ENCODE results near the gene PTPN12.

DNA sequence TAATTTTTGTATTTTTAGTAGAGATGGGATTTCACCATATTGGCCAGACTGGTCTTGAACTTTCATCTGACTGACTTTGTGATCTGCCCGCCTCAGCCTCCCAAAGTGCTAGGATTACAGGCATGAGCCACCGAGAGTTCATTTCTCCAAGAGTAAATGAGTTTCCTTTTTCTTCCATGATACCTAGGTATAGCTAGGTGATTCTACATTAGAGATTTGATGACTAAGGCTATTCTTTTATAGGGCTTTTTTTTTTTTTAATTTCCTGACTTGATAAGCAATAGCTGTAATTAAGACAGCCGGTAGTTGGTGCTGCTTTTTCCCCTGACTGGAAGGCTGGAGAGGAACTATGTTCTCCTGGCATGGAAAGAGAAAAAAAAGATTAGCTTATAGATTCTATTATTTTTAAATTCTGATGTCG, 3.3 kb downstream of the PTPN12 start:
- TF ChIP-seq POLR2A (IDR thresholded peaks at IDR 0.05; ENCODE audit: low read depth, low read length) (no peak), BHLHE40 (IDR thresholded peaks at IDR 0.05; ENCODE audit: low read depth, low read length) (no peak), MAZ (IDR thresholded peaks at IDR 0.05; ENCODE audit: borderline replicate concordance, low read depth, low read length) (no peak), RFX5 (IDR thresholded peaks at IDR 0.05; ENCODE audit: low read depth, low read length) (no peak), CEBPB (IDR thresholded peaks at IDR 0.05; ENCODE audit: low read depth, low read length) (no peak), SMC3 (IDR thresholded peaks at IDR 0.05; ENCODE audit: low read depth, low read length) (no peak), FOS (IDR thresholded peaks at IDR 0.05; ENCODE audit: low read depth, low read length) (no peak)
- TF ChIP-seq, protein P1, sequence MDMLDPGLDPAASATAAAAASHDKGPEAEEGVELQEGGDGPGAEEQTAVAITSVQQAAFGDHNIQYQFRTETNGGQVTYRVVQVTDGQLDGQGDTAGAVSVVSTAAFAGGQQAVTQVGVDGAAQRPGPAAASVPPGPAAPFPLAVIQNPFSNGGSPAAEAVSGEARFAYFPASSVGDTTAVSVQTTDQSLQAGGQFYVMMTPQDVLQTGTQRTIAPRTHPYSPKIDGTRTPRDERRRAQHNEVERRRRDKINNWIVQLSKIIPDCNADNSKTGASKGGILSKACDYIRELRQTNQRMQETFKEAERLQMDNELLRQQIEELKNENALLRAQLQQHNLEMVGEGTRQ (IDR thresholded peaks at IDR 0.05; ENCODE audit: low read depth, low read length): no peak
- TF ChIP-seq, protein P2, sequence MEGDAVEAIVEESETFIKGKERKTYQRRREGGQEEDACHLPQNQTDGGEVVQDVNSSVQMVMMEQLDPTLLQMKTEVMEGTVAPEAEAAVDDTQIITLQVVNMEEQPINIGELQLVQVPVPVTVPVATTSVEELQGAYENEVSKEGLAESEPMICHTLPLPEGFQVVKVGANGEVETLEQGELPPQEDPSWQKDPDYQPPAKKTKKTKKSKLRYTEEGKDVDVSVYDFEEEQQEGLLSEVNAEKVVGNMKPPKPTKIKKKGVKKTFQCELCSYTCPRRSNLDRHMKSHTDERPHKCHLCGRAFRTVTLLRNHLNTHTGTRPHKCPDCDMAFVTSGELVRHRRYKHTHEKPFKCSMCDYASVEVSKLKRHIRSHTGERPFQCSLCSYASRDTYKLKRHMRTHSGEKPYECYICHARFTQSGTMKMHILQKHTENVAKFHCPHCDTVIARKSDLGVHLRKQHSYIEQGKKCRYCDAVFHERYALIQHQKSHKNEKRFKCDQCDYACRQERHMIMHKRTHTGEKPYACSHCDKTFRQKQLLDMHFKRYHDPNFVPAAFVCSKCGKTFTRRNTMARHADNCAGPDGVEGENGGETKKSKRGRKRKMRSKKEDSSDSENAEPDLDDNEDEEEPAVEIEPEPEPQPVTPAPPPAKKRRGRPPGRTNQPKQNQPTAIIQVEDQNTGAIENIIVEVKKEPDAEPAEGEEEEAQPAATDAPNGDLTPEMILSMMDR (conservative IDR thresholded peaks at IDR 0.05; ENCODE audit: low read depth, low read length): no peak
- TF ChIP-seq, protein P3, sequence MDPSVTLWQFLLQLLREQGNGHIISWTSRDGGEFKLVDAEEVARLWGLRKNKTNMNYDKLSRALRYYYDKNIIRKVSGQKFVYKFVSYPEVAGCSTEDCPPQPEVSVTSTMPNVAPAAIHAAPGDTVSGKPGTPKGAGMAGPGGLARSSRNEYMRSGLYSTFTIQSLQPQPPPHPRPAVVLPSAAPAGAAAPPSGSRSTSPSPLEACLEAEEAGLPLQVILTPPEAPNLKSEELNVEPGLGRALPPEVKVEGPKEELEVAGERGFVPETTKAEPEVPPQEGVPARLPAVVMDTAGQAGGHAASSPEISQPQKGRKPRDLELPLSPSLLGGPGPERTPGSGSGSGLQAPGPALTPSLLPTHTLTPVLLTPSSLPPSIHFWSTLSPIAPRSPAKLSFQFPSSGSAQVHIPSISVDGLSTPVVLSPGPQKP (IDR thresholded peaks at IDR 0.05; ENCODE audit: borderline replicate concordance, low read depth, low read length): no peak

Measured in IMR-90 (cell line).